ENCODE measurements around the gene KCNE4. TPM values are rescaled to one million over a fixed set of nuclear protein-coding genes. Genes with fewer than 3 reads are reported as not detected.
A peak's percentile ranks its signal among the peaks of the same experiment; 100 is the strongest.

KCNE4 gene
- total and polyA plus RNA-seq, 9 donors = 2.8 to 8.0 (median 6.4) TPM

GRCh38 chr2:223082706-223083105 is 30.7 kb downstream of the KCNE4 start:
- H3K4me3 ChIP-seq (ENCODE audit: low read length) = no peak overlapping the region
- no peaks in the 10 kb centered on the region for H3K36me3 ChIP-seq (ENCODE audit: control insufficient read depth, insufficient read depth, low read length)
- no peak overlapping the region for H3K27ac ChIP-seq (ENCODE audit: low read length)
- no peak for DNase-seq
- WGBS (ENCODE audit: insufficient coverage) = no CpG with 5 or more reads among the region's 2 CpGs
- H3K4me1 ChIP-seq (ENCODE audit: control insufficient read depth, insufficient read depth, low read length) = peaks cover 3% of the 10 kb centered on the region
- H3K9me3 ChIP-seq (replicated peaks; ENCODE audit: control insufficient read depth, low read depth, low read length) = no peaks in the 10 kb centered on the region
- no peaks in the 10 kb centered on the region for H3K27me3 ChIP-seq (ENCODE audit: control insufficient read depth, insufficient read depth, low read length)

DNA sequence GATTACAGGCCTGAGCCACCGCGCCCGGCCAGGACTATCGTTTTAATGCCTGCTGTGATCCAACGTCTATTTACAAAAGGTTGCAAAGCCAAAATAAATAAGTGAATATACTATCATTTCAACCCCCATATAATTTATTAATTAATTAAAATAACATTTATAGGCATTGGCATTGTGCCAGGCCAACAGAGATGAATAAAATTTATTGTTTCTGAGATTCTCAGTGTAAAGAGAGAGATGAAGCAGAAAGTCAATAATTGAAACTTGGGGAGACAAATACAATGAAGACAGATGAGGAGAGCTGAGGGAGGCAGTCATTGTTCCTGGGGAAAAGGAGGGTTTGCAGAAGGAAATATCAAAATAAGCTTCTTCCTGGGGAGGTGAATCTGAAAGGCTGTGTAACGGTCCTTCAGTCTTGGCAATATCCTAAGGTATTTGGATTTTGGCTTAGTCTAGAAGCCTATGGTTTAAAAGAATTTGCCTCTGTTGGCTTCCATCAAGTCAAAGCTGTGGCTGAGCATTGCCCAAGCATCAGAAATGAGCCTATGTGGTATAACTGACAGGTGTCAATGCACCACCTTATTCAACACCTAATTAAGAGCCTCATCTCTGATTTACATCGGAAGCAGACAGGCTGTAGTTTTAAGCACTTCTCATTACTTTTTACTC is 31.5 kb downstream of the KCNE4 start:
- no peak overlapping the region for H3K4me3 ChIP-seq (ENCODE audit: low read length)
- H3K27me3 ChIP-seq (ENCODE audit: control insufficient read depth, insufficient read depth, low read length) = no peaks in the 10 kb centered on the region
- no peaks in the 10 kb centered on the region for H3K36me3 ChIP-seq (ENCODE audit: control insufficient read depth, insufficient read depth, low read length)
- no peaks in the 10 kb centered on the region for H3K9me3 ChIP-seq (replicated peaks; ENCODE audit: control insufficient read depth, low read depth, low read length)
- no peak for DNase-seq
- no peak overlapping the region for H3K27ac ChIP-seq (ENCODE audit: low read length)
- WGBS (ENCODE audit: insufficient coverage) = 74% methylated on average over 2 of the region's 7 CpGs
- H3K4me1 ChIP-seq (ENCODE audit: control insufficient read depth, insufficient read depth, low read length) = peaks cover 3% of the 10 kb centered on the region

DNA sequence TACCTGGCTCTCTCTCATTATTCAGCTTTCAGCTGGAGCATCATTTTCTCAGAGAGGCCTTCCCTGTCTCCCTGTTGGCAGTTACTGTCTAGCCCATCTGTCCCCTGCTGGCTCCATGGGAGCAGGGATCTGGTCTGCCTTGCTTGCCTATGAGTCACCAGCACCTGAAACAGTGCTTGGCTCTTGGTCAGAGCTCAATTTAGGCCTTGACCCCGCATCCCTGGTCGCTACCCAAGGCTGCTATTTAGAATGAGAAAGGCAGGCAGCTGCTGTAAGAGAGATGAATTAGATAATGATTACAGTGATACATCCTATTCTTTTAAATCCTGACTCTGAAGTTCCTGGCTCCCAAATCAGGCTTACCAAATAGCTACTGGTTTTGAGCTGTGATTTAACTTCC is 32.9 kb downstream of the KCNE4 start:
- Histone ChIP-seq H3K27me3 (ENCODE audit: control insufficient read depth, insufficient read depth, low read length) (no peaks in the 10 kb centered on the region), H3K9me3 (replicated peaks; ENCODE audit: control insufficient read depth, low read depth, low read length) (no peaks in the 10 kb centered on the region), H3K4me3 (ENCODE audit: low read length) (no peak overlapping the region), H3K4me1 (ENCODE audit: control insufficient read depth, insufficient read depth, low read length) (peaks cover 3% of the 10 kb centered on the region), H3K36me3 (ENCODE audit: control insufficient read depth, insufficient read depth, low read length) (no peaks in the 10 kb centered on the region), H3K27ac (ENCODE audit: low read length) (no peak overlapping the region)
- DNase-seq = peak; percentile 39
- WGBS (ENCODE audit: insufficient coverage) = no CpG with 5 or more reads among the region's 2 CpGs

DNA sequence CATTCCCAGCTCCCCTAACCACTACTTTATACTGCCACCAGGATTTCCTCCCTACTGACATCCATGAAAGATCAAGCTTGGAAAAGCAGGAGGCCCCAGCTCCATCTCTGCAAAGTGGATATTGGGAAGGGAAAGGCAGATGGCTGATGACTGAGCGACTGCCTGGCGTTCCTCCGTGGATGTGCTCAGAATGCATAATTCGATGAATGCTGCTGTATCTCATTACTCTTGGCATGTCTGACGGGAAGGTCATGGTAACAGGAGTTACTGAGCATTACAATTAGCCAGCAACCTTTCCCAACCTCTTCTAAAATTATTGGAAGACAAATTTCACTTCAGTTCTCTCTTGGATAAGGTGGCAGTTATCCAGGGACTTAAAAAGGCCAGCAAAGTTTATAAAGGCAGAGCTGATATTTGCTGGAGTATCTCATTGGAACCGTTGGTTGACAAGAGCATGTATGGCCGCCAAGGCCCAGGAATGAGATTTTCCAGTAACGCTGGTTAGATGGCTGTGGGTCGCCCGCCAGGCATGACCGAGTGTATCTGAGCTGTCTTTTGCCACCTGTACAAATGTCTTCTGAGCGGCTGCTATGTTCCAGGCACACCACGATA is 34.5 kb downstream of the KCNE4 start:
- Histone ChIP-seq H3K27me3 (ENCODE audit: control insufficient read depth, insufficient read depth, low read length) (no peaks in the 10 kb centered on the region), H3K36me3 (ENCODE audit: control insufficient read depth, insufficient read depth, low read length) (no peaks in the 10 kb centered on the region), H3K4me1 (ENCODE audit: control insufficient read depth, insufficient read depth, low read length) (peaks cover 3% of the 10 kb centered on the region), H3K9me3 (replicated peaks; ENCODE audit: control insufficient read depth, low read depth, low read length) (no peaks in the 10 kb centered on the region), H3K4me3 (ENCODE audit: low read length) (no peak overlapping the region), H3K27ac (ENCODE audit: low read length) (no peak overlapping the region)
- 80% methylated on average over 9 of the region's 13 CpGs for WGBS (ENCODE audit: insufficient coverage)
- DNase-seq = peak; percentile 56

- H3K27ac ChIP-seq (ENCODE audit: low read length) = no peak overlapping the region
- peaks cover 5% of the 10 kb centered on the region for H3K4me1 ChIP-seq (ENCODE audit: control insufficient read depth, insufficient read depth, low read length)
- no CpG with 5 or more reads among the region's 5 CpGs for WGBS (ENCODE audit: insufficient coverage)
- no peak overlapping the region for H3K4me3 ChIP-seq (ENCODE audit: low read length)
- DNase-seq = no peak
- H3K27me3 ChIP-seq (ENCODE audit: control insufficient read depth, insufficient read depth, low read length) = no peaks in the 10 kb centered on the region
- H3K9me3 ChIP-seq (replicated peaks; ENCODE audit: control insufficient read depth, low read depth, low read length) = no peaks in the 10 kb centered on the region
- no peaks in the 10 kb centered on the region for H3K36me3 ChIP-seq (ENCODE audit: control insufficient read depth, insufficient read depth, low read length)
Measured at GRCh38 chr2:223087466-223087865, 35.5 kb downstream of the KCNE4 start.

DNA sequence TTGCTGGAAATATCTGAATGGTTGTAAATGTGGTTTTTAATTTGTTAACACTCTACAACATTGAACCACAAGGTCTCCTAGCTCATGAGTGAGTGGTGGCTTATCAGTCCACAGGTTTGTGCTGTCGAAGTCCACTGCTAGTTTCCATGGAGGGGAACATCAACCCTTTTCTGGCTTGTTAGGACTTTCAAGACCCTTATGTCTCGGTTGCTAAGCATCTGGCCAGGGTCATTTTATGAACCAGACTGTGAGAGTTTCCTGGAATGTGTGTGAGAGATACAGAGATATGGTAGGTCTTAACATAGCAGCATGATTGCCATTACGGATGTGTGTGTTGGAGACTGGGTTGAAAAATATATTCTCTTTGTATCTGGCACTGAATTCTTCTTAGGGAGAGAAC is 36.9 kb downstream of the KCNE4 start:
- DNase-seq = no peak
- Histone ChIP-seq H3K9me3 (replicated peaks; ENCODE audit: control insufficient read depth, low read depth, low read length) (no peaks in the 10 kb centered on the region), H3K4me3 (ENCODE audit: low read length) (no peak overlapping the region), H3K27me3 (ENCODE audit: control insufficient read depth, insufficient read depth, low read length) (no peaks in the 10 kb centered on the region), H3K4me1 (ENCODE audit: control insufficient read depth, insufficient read depth, low read length) (peaks cover 15% of the 10 kb centered on the region), H3K36me3 (ENCODE audit: control insufficient read depth, insufficient read depth, low read length) (no peaks in the 10 kb centered on the region), H3K27ac (ENCODE audit: low read length) (no peak overlapping the region)
- 86% methylated on average over 1 of the region's 3 CpGs for WGBS (ENCODE audit: insufficient coverage)

DNA sequence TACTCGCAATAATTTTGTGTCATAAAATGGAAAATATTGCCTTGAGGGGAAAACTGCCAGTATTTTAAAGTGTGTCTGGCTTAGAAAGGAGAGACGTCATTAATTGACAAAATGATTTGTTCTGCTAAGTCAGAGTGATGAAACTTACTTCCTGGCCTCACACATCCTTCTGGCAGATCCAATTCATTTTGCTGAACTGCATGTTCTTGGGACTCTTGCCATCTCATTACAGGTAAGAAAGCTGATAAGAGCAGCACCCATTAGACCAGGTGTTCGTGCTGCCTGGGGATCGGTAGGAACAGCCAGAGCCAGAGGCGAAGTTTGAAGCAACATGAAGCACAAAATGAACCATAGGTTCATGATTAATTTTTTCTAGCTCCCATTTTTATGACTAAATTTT is 38.0 kb downstream of the KCNE4 start:
- H3K9me3 ChIP-seq (replicated peaks; ENCODE audit: control insufficient read depth, low read depth, low read length) = no peaks in the 10 kb centered on the region
- H3K4me1 ChIP-seq (ENCODE audit: control insufficient read depth, insufficient read depth, low read length) = peaks cover 14% of the 10 kb centered on the region
- H3K36me3 ChIP-seq (ENCODE audit: control insufficient read depth, insufficient read depth, low read length) = no peaks in the 10 kb centered on the region
- H3K4me3 ChIP-seq (ENCODE audit: low read length) = no peak overlapping the region
- H3K27ac ChIP-seq (ENCODE audit: low read length) = no peak overlapping the region
- H3K27me3 ChIP-seq (ENCODE audit: control insufficient read depth, insufficient read depth, low read length) = no peaks in the 10 kb centered on the region
- peak; percentile 73 for DNase-seq
- WGBS (ENCODE audit: insufficient coverage) = 100% methylated on average over 1 of the region's 5 CpGs

DNA sequence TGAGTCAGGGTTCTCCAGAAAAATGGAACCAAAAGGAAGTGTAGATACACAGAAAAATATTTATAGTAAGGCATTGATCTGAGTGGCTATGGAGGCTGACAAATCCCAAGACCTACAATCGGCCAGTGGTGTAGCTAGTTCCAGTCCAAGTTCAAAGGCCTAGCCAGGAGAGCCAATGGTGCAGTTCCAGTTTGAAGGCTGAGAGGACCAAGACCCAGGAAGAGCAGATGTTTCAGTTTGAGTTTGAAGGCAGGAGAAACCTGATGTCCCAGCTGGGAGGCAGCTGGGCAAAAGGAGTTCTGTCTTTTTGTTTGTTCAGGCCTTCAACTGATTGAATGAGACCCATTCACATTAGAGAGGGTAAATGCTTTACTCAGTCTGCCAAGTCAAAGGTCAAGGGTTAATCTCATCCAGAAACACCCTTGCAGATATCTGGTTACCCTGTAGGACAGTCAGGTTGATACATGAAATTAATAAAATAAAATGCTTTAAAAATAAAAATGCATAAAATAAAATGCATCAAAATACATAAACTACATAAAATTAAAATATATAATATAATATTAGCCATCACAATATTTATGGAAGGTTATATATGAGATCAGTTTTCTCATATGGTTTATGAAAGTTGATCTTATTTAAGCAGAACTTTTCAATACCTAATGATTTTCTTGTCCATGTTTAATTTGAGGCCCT is 38.7 kb downstream of the KCNE4 start:
- Histone ChIP-seq H3K27ac (ENCODE audit: low read length) (no peak overlapping the region), H3K27me3 (ENCODE audit: control insufficient read depth, insufficient read depth, low read length) (no peaks in the 10 kb centered on the region), H3K4me1 (ENCODE audit: control insufficient read depth, insufficient read depth, low read length) (peaks cover 14% of the 10 kb centered on the region), H3K4me3 (ENCODE audit: low read length) (no peak overlapping the region), H3K9me3 (replicated peaks; ENCODE audit: control insufficient read depth, low read depth, low read length) (no peaks in the 10 kb centered on the region), H3K36me3 (ENCODE audit: control insufficient read depth, insufficient read depth, low read length) (no peaks in the 10 kb centered on the region)
- no peak for DNase-seq
- WGBS (ENCODE audit: insufficient coverage) = 64% methylated on average over 1 of the region's 1 CpG

DNA sequence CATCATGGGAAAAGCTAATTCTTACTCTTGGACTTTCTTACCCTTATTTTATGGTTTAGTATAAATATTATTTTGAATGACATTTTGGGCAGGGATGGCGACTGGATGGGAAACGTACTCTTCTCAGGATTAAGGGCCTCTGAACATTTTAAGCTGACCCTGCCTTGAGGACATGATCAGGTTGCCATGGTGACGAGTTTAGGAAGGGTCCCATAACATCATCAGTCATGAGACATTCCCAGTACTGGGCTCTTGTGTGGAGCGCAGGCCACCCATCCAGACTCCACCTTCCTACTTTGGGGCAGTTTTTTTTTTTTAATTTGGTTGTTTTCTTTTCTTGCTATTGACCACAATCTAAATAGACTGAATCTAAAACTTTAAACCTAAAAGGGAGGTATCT is 40.7 kb downstream of the KCNE4 start:
- no peak overlapping the region for H3K27ac ChIP-seq (ENCODE audit: low read length)
- DNase-seq = peak; percentile 28
- no peaks in the 10 kb centered on the region for H3K27me3 ChIP-seq (ENCODE audit: control insufficient read depth, insufficient read depth, low read length)
- no peaks in the 10 kb centered on the region for H3K36me3 ChIP-seq (ENCODE audit: control insufficient read depth, insufficient read depth, low read length)
- WGBS (ENCODE audit: insufficient coverage) = 100% methylated on average over 2 of the region's 4 CpGs
- no peak overlapping the region for H3K4me3 ChIP-seq (ENCODE audit: low read length)
- H3K9me3 ChIP-seq (replicated peaks; ENCODE audit: control insufficient read depth, low read depth, low read length) = no peaks in the 10 kb centered on the region
- peaks cover 17% of the 10 kb centered on the region for H3K4me1 ChIP-seq (ENCODE audit: control insufficient read depth, insufficient read depth, low read length)

- H3K27me3 ChIP-seq (ENCODE audit: control insufficient read depth, insufficient read depth, low read length) = no peaks in the 10 kb centered on the region
- WGBS (ENCODE audit: insufficient coverage) = 3% methylated on average over 3 of the region's 7 CpGs
- peak; percentile 77 for DNase-seq
- peak overlapping the region; percentile 30 for H3K27ac ChIP-seq (ENCODE audit: low read length)
- peaks cover 17% of the 10 kb centered on the region for H3K4me1 ChIP-seq (ENCODE audit: control insufficient read depth, insufficient read depth, low read length)
- no peaks in the 10 kb centered on the region for H3K9me3 ChIP-seq (replicated peaks; ENCODE audit: control insufficient read depth, low read depth, low read length)
- no peaks in the 10 kb centered on the region for H3K36me3 ChIP-seq (ENCODE audit: control insufficient read depth, insufficient read depth, low read length)
- no peak overlapping the region for H3K4me3 ChIP-seq (ENCODE audit: low read length)
Measured at GRCh38 chr2:223093436-223094241, 41.6 kb downstream of the KCNE4 start.

All from muscle of leg (tissue), 11 donors.